Neural progenitor cell (in vitro differentiated cells): ENCODE data around the gene TMEM139.

ENCODE experiments used
- CTCF ChIP-seq: fragments of 200-600 bp; sonication (generic); IDR thresholded peaks from 2 replicates; pipeline ENCODE4 v1.5.1; 2017; ENCODE audit warnings: antibody characterized with exemption, mild to moderate bottlenecking
- EZH2 ChIP-seq: fragments of 200-600 bp; sonication (generic); IDR thresholded peaks from 2 replicates; pipeline ENCODE4 v1.6.1; 2017; ENCODE audit warnings: antibody characterized with exemption, mild to moderate bottlenecking, moderate library complexity
- EZH2phosphoT487 ChIP-seq: fragments of 200-600 bp; sonication (generic); IDR thresholded peaks from 2 replicates; pipeline ENCODE4 v1.6.1; 2017; ENCODE audit warnings: antibody characterized with exemption

GRCh38 chr7:143244321-143244720 lies 40.4 kb upstream of the TMEM139 start:
- TF ChIP-seq CTCF (no peak), EZH2 (no peak), EZH2phosphoT487 (no peak)
